SK-N-SH treated with all-trans-retinoic acid at 6 μM for 48 hours (cell line): ENCODE data around the gene CSNK2A1.

Experiments used
- ATAC-seq: fragments of 200-7000 bp; cut with Tn5 transposase; 3 replicates; pipeline ENCODE4 v1.9.1; 2020; ENCODE audit warnings: mild to moderate bottlenecking, moderate library complexity
- ARNTL ChIP-seq: fragments of 450-650 bp; formaldehyde crosslinking; IDR thresholded peaks from 2 replicates; pipeline ENCODE4 v1.5.0; 2020; ENCODE audit warnings: low read depth, mild to moderate bottlenecking, moderate library complexity, borderline replicate concordance
- BACH2 ChIP-seq: fragments of 250-450 bp; sonication (Bioruptor Pico); IDR thresholded peaks from 2 replicates; pipeline ENCODE4 v1.9.0; 2021; ENCODE audit warnings: mild to moderate bottlenecking, borderline replicate concordance
- CSDC2 ChIP-seq: fragments of 250-450 bp; sonication (Bioruptor Pico); IDR thresholded peaks from 2 replicates; pipeline ENCODE4 v1.5.0; 2020; ENCODE audit warnings: mild to moderate bottlenecking, moderate library complexity
- ESRRG ChIP-seq: fragments of 250-450 bp; sonication (Bioruptor Pico); IDR thresholded peaks from 2 replicates; pipeline ENCODE4 v1.6.1; 2021; ENCODE audit warnings: mild to moderate bottlenecking
- GLIS3 ChIP-seq: fragments of 250-450 bp; sonication (Bioruptor Pico); IDR thresholded peaks from 2 replicates; pipeline ENCODE4 v1.5.0; 2020; ENCODE audit warnings: mild to moderate bottlenecking, moderate library complexity
- ISL1 ChIP-seq: fragments of 250-450 bp; sonication (Bioruptor Pico); IDR thresholded peaks from 2 replicates; pipeline ENCODE4 v2.1.2; 2022; ENCODE audit warnings: mild to moderate bottlenecking, moderate library complexity
- PPARA ChIP-seq: fragments of 250-450 bp; sonication (Bioruptor Pico); IDR thresholded peaks from 2 replicates; pipeline ENCODE4 v1.5.0; 2020; ENCODE audit warnings: mild to moderate bottlenecking, borderline replicate concordance
- RARB ChIP-seq: fragments of 250-450 bp; sonication (Bioruptor Pico); IDR thresholded peaks from 2 replicates; pipeline ENCODE4 v1.8.0; 2021; ENCODE audit warnings: mild to moderate bottlenecking, moderate library complexity
- TOX ChIP-seq: fragments of 250-450 bp; sonication (Bioruptor Pico); IDR thresholded peaks from 2 replicates; pipeline ENCODE4 v1.8.0; 2021; ENCODE audit warnings: mild to moderate bottlenecking, moderate library complexity, borderline replicate concordance
- ZC3H10 ChIP-seq: fragments of 250-450 bp; sonication (Bioruptor Pico); IDR thresholded peaks from 2 replicates; pipeline ENCODE4 v1.5.1; 2021; ENCODE audit warnings: mild to moderate bottlenecking, moderate library complexity
- ZFP3 ChIP-seq: fragments of 250-450 bp; sonication (Bioruptor Pico); IDR thresholded peaks from 2 replicates; pipeline ENCODE4 v1.5.0; 2020; ENCODE audit warnings: mild to moderate bottlenecking, moderate library complexity
- ZFP30 ChIP-seq: fragments of 450-650 bp; formaldehyde crosslinking; IDR thresholded peaks from 2 replicates; pipeline ENCODE4 v1.5.0; 2022; ENCODE audit warnings: mild to moderate bottlenecking, moderate library complexity
- ZNF565 ChIP-seq: fragments of 450-650 bp; formaldehyde crosslinking; conservative IDR thresholded peaks from 2 replicates; pipeline ENCODE4 v1.5.0; 2020; ENCODE audit warnings: low read depth, mild to moderate bottlenecking, moderate library complexity
- ZNF70 ChIP-seq: fragments of 450-650 bp; formaldehyde crosslinking; IDR thresholded peaks from 2 replicates; pipeline ENCODE4 v1.5.0; 2020; ENCODE audit warnings: mild to moderate bottlenecking, moderate library complexity
- ZNF8 ChIP-seq: fragments of 450-650 bp; formaldehyde crosslinking; IDR thresholded peaks from 2 replicates; pipeline ENCODE4 v1.5.0; 2020; ENCODE audit warnings: mild to moderate bottlenecking, moderate library complexity
- TF ChIP-seq, protein P1 (sequence below): fragments of 250-450 bp; sonication (Bioruptor Pico); IDR thresholded peaks from 2 replicates; pipeline ENCODE4 v1.8.0; 2021; ENCODE audit warnings: low read depth, mild to moderate bottlenecking, moderate library complexity, borderline replicate concordance
- TF ChIP-seq, protein P2 (sequence below): fragments of 250-450 bp; sonication (Bioruptor Pico); IDR thresholded peaks from 2 replicates; pipeline ENCODE4 v1.8.0; 2020; ENCODE audit warnings: mild to moderate bottlenecking, moderate library complexity, borderline replicate concordance
- TF ChIP-seq, protein P3 (sequence below): fragments of 250-450 bp; sonication (Bioruptor Pico); IDR thresholded peaks from 2 replicates; pipeline ENCODE4 v1.5.1; 2021; ENCODE audit warnings: mild to moderate bottlenecking, moderate library complexity
- TF ChIP-seq, protein P4 (sequence below): fragments of 250-450 bp; sonication (Bioruptor Pico); IDR thresholded peaks from 2 replicates; pipeline ENCODE4 v1.5.0; 2020; ENCODE audit warnings: mild to moderate bottlenecking, moderate library complexity
- TF ChIP-seq, protein P5 (sequence below): fragments of 250-450 bp; sonication (Bioruptor Pico); IDR thresholded peaks from 2 replicates; pipeline ENCODE4 v1.5.1; 2020; ENCODE audit warnings: low read depth, mild to moderate bottlenecking, moderate library complexity

The CSNK2A1 gene

DNA sequence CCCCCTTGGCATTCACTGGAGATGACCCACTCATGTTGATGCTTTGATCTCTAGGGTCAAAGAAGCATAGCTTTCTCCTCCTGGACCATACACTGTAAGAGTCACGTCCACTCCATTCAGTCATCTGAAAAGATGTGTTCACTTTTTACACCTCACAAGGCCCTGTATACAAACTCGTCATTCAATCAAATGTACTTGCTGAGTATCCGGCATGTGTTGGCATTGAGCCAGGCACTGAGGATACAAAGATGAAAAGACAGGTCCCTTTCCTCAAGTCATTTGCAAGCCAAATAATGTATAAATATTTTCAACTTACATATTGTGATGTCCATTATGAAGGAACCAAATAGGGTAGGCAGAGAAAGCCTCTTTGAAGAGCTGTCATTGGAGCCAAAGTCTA lies 32.6 kb upstream of the CSNK2A1 start (continued):
- TF ChIP-seq, protein P1, sequence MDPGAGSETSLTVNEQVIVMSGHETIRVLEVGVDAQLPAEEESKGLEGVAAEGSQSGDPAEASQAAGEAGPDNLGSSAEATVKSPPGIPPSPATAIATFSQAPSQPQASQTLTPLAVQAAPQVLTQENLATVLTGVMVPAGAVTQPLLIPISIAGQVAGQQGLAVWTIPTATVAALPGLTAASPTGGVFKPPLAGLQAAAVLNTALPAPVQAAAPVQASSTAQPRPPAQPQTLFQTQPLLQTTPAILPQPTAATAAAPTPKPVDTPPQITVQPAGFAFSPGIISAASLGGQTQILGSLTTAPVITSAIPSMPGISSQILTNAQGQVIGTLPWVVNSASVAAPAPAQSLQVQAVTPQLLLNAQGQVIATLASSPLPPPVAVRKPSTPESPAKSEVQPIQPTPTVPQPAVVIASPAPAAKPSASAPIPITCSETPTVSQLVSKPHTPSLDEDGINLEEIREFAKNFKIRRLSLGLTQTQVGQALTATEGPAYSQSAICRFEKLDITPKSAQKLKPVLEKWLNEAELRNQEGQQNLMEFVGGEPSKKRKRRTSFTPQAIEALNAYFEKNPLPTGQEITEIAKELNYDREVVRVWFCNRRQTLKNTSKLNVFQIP (CRISPR knock-in tag) = no peak
- TF ChIP-seq CSDC2 (CRISPR knock-in tag) (no peak), ZNF8 (CRISPR knock-in tag) (no peak)

DNA sequence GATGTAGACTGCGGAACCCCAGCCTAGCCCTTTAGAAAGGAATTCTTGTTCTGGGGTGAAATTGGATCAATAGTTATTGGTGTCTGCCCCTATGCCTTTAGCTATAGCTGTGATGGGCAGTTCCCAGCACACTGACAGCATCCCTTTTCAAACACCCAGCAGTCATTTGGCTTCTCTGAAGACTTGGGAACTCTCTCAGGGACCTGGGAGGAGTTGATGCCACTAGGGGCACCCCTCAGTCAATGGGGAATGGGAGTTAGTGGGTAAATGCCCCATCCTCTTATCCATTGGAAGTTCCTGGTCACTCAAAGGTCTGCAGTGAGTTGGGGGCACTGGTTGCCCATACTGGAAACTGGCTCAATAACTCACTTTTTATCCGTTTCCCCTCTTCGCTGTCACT lies 31.6 kb upstream of the CSNK2A1 start:
- ATAC-seq = no peak
- TF ChIP-seq ZFP30 (CRISPR knock-in tag) = no peak
- TF ChIP-seq, protein P2, sequence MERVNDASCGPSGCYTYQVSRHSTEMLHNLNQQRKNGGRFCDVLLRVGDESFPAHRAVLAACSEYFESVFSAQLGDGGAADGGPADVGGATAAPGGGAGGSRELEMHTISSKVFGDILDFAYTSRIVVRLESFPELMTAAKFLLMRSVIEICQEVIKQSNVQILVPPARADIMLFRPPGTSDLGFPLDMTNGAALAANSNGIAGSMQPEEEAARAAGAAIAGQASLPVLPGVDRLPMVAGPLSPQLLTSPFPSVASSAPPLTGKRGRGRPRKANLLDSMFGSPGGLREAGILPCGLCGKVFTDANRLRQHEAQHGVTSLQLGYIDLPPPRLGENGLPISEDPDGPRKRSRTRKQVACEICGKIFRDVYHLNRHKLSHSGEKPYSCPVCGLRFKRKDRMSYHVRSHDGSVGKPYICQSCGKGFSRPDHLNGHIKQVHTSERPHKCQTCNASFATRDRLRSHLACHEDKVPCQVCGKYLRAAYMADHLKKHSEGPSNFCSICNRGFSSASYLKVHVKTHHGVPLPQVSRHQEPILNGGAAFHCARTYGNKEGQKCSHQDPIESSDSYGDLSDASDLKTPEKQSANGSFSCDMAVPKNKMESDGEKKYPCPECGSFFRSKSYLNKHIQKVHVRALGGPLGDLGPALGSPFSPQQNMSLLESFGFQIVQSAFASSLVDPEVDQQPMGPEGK (CRISPR knock-in tag) = no peak
- no peak for TF ChIP-seq PPARA (CRISPR knock-in tag)
- TF ChIP-seq ZC3H10 (CRISPR knock-in tag) = no peak
- TF ChIP-seq, protein P3, sequence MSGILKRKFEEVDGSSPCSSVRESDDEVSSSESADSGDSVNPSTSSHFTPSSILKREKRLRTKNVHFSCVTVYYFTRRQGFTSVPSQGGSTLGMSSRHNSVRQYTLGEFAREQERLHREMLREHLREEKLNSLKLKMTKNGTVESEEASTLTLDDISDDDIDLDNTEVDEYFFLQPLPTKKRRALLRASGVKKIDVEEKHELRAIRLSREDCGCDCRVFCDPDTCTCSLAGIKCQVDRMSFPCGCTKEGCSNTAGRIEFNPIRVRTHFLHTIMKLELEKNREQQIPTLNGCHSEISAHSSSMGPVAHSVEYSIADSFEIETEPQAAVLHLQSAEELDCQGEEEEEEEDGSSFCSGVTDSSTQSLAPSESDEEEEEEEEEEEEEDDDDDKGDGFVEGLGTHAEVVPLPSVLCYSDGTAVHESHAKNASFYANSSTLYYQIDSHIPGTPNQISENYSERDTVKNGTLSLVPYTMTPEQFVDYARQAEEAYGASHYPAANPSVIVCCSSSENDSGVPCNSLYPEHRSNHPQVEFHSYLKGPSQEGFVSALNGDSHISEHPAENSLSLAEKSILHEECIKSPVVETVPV (CRISPR knock-in tag) = no peak
- TF ChIP-seq CSDC2 (CRISPR knock-in tag) = no peak
- no peak for TF ChIP-seq ISL1
- TF ChIP-seq RARB = no peak
- no peak for TF ChIP-seq TOX (CRISPR knock-in tag)
- no peak for TF ChIP-seq GLIS3
- no peak for TF ChIP-seq ZNF565 (CRISPR knock-in tag)
- TF ChIP-seq, protein P4, sequence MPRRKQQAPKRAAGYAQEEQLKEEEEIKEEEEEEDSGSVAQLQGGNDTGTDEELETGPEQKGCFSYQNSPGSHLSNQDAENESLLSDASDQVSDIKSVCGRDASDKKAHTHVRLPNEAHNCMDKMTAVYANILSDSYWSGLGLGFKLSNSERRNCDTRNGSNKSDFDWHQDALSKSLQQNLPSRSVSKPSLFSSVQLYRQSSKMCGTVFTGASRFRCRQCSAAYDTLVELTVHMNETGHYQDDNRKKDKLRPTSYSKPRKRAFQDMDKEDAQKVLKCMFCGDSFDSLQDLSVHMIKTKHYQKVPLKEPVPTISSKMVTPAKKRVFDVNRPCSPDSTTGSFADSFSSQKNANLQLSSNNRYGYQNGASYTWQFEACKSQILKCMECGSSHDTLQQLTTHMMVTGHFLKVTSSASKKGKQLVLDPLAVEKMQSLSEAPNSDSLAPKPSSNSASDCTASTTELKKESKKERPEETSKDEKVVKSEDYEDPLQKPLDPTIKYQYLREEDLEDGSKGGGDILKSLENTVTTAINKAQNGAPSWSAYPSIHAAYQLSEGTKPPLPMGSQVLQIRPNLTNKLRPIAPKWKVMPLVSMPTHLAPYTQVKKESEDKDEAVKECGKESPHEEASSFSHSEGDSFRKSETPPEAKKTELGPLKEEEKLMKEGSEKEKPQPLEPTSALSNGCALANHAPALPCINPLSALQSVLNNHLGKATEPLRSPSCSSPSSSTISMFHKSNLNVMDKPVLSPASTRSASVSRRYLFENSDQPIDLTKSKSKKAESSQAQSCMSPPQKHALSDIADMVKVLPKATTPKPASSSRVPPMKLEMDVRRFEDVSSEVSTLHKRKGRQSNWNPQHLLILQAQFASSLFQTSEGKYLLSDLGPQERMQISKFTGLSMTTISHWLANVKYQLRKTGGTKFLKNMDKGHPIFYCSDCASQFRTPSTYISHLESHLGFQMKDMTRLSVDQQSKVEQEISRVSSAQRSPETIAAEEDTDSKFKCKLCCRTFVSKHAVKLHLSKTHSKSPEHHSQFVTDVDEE = no peak
- TF ChIP-seq BACH2 (CRISPR knock-in tag) = no peak
- TF ChIP-seq, protein P5, sequence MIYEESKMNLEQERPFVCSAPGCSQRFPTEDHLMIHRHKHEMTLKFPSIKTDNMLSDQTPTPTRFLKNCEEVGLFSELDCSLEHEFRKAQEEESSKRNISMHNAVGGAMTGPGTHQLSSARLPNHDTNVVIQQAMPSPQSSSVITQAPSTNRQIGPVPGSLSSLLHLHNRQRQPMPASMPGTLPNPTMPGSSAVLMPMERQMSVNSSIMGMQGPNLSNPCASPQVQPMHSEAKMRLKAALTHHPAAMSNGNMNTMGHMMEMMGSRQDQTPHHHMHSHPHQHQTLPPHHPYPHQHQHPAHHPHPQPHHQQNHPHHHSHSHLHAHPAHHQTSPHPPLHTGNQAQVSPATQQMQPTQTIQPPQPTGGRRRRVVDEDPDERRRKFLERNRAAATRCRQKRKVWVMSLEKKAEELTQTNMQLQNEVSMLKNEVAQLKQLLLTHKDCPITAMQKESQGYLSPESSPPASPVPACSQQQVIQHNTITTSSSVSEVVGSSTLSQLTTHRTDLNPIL (CRISPR knock-in tag) = no peak
- TF ChIP-seq ARNTL (CRISPR knock-in tag) = no peak
- TF ChIP-seq ZNF70 (CRISPR knock-in tag) = no peak
- TF ChIP-seq ZFP3 (CRISPR knock-in tag) = no peak
- no peak for TF ChIP-seq ESRRG (CRISPR knock-in tag)

DNA sequence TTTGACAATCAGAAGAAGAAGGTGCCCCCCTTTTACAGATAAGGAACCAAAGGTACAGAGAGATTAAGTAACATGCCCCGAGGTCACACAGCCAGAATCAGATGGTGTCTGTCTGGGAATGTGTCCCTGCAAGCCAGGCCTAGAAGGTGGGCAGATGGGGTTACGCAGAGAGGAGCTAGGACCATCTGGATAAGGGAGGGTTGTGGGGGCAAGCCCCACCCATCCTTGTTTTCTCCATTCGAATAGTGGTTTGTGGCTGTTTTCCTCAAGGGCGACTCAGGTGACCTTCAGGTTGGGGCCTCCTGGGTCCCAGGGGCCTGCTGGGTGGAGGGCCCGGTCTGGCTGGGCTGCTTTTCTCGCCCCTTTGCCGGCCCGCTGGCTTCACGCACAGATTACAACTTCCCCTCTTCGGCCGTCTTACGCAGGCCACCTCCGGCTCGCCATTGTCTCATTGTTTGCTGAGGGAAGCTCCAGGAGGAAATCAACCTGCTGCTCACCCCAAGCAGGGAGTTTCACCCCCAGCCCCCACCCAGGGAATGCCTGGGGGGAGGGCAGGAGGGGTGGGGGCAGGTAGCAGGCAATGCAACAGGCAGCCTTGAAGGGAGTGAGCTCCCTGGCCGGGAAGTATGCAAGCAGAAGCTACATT lies 30.8 kb upstream of the CSNK2A1 start:
- no peak for ATAC-seq
- TF ChIP-seq RARB (no peak), ZNF70 (CRISPR knock-in tag) (no peak)
- TF ChIP-seq, all 23 proteins: peak for 0
